RWPE2 (cell line): ENCODE data around the gene NGF.

Experiments
- ATAC-seq: fragments of 200-7000 bp; cut with Tn5 transposase; 3 replicates; pipeline ENCODE4 v1.9.1; 2021; ENCODE audit warnings: low read depth
- DNase-seq: peaks from one replicate; pipeline ENCODE4 v3.0.0-alpha.2; 2020; ENCODE audit warnings: low spot score
- H3K27ac ChIP-seq: fragments of 450-650 bp; 2 replicates; pipeline ENCODE4 v1.5.1; 2017; ENCODE audit warnings: mild to moderate bottlenecking; ENCODE audit not compliant: poor library complexity, severe bottlenecking
- H3K27me3 ChIP-seq: fragments of 250-450 bp; sonication (Bioruptor Pico); 2 replicates; pipeline ENCODE4 v1.5.1; 2021; ENCODE audit warnings: mild to moderate bottlenecking, moderate library complexity; ENCODE audit not compliant: insufficient read depth, poor library complexity, severe bottlenecking
- H3K36me3 ChIP-seq: fragments of 250-450 bp; sonication (Bioruptor Pico); 2 replicates; pipeline ENCODE4 v1.5.1; 2020; ENCODE audit warnings: low read depth, mild to moderate bottlenecking, moderate library complexity
- H3K4me1 ChIP-seq: fragments of 250-450 bp; sonication (Bioruptor Pico); 2 replicates; pipeline ENCODE4 v1.5.1; 2021; ENCODE audit warnings: mild to moderate bottlenecking, moderate library complexity; ENCODE audit not compliant: insufficient read depth, poor library complexity, severe bottlenecking
- H3K4me3 ChIP-seq: fragments of 250-450 bp; sonication (Bioruptor Pico); 2 replicates; pipeline ENCODE4 v1.5.1; 2021; ENCODE audit warnings: mild to moderate bottlenecking, moderate library complexity; ENCODE audit not compliant: severe bottlenecking
- H3K9me3 ChIP-seq: fragments of 250-450 bp; sonication (Bioruptor Pico); 2 replicates; pipeline ENCODE4 v1.5.1; 2021; ENCODE audit warnings: mild to moderate bottlenecking, moderate library complexity; ENCODE audit not compliant: severe bottlenecking
- TF ChIP-seq, protein P1 (sequence below): fragments of 450-650 bp; IDR thresholded peaks from one replicate; pipeline ENCODE4 v1.5.1; 2017; ENCODE audit warnings: mild to moderate bottlenecking, moderate library complexity; ENCODE audit not compliant: poor library complexity, severe bottlenecking

Gene NGF

DNA sequence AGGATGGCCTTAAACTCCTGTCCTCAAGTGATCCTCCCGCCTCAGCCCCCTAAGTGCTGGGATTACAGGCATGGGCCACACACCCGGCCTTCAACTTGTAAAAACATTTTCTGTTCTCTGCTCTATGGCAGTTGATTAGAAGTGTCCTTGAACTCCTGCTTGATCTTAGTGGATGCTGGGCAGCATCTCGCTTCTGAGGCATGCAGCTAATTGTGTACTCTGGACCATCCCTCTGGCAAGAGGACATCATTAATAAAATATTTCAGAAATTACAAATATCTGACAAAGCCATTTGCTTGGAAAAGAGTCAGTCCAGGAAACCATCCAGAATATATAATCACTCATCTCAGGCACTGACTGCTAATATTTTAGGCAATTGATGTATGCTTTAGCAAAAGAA lies 8.1 kb downstream of the NGF start:
- DNase-seq (no peak), ATAC-seq (peak; percentile 33; the same call in 1 of the 3 replicates)
- no peak overlapping the region for H3K4me3 ChIP-seq
- no peaks in the 10 kb centered on the region for H3K36me3 ChIP-seq
- H3K27ac ChIP-seq = peak overlapping the region; percentile 22
- H3K4me1 ChIP-seq = peaks cover 23% of the 10 kb centered on the region
- TF ChIP-seq, protein P1, sequence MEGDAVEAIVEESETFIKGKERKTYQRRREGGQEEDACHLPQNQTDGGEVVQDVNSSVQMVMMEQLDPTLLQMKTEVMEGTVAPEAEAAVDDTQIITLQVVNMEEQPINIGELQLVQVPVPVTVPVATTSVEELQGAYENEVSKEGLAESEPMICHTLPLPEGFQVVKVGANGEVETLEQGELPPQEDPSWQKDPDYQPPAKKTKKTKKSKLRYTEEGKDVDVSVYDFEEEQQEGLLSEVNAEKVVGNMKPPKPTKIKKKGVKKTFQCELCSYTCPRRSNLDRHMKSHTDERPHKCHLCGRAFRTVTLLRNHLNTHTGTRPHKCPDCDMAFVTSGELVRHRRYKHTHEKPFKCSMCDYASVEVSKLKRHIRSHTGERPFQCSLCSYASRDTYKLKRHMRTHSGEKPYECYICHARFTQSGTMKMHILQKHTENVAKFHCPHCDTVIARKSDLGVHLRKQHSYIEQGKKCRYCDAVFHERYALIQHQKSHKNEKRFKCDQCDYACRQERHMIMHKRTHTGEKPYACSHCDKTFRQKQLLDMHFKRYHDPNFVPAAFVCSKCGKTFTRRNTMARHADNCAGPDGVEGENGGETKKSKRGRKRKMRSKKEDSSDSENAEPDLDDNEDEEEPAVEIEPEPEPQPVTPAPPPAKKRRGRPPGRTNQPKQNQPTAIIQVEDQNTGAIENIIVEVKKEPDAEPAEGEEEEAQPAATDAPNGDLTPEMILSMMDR = no peak
- H3K27me3 ChIP-seq = no peaks in the 10 kb centered on the region
- H3K9me3 ChIP-seq = no peaks in the 10 kb centered on the region

DNA sequence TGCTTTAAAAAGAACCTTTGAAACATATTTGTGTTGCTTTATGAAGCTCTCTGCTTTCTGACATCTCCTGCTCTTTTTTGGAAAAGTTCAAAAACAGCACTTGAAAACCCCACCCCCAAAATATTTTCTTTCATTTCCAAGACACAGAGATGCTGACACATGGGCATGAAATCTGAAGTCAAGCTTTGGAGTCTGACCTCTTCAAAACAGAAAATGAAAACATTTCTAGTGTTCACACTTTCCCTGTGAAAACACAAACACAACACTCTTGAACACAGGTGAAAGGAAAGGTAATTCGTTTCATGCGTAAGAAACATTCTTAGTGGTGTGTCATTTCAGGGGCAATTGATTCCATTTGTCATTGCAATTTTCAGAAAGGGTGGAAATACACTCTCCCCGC lies 10.8 kb downstream of the NGF start:
- Histone ChIP-seq H3K27ac (no peak overlapping the region), H3K27me3 (no peaks in the 10 kb centered on the region), H3K9me3 (no peaks in the 10 kb centered on the region), H3K4me1 (peaks cover 27% of the 10 kb centered on the region), H3K4me3 (no peak overlapping the region), H3K36me3 (no peaks in the 10 kb centered on the region)
- DNase-seq (no peak), ATAC-seq (no peak)
- TF ChIP-seq, protein P1 = no peak

DNA sequence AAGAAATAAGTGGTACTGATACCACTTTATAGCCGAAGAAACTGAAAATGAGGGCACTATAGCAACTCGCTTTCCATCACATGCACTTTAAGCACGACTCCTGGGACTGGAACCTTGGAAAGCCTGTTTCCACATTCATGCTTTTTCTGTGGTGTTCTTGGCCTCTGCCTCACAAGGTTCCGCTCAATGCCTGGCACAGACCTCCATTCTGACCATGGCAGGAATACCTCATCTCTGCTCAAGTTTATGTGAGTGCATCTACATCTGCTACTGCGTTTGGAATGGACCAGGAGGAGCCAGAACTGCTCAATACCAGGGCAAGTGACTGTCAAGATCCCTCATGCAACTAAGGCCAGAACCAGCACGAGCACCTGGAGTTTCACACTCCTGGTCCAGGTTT lies 11.6 kb downstream of the NGF start:
- Histone ChIP-seq H3K36me3 (no peaks in the 10 kb centered on the region), H3K27ac (no peak overlapping the region), H3K4me3 (no peak overlapping the region), H3K27me3 (no peaks in the 10 kb centered on the region), H3K4me1 (peaks cover 27% of the 10 kb centered on the region), H3K9me3 (no peaks in the 10 kb centered on the region)
- TF ChIP-seq, protein P1 = no peak
- DNase-seq (no peak), ATAC-seq (no peak)

DNA sequence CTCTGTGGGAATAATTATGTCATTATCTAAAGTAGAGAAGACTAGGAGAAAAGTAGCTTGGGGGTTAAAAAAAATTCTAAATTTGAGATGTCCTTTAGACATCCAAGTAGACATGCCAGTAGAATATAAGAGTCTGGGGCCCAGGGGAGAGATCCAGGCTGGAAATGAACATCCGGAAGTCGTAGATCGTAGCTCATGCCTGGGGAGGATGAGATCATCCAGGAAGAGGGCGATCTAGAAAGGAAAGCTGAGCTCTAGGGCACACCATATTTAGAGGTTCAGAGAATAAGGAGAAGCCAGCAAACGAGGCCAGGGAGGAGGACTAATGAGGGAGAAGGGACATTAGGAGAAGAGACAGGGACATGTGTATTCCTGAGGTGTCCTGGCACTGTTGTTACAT lies 12.2 kb downstream of the NGF start:
- H3K9me3 ChIP-seq = no peaks in the 10 kb centered on the region
- no peaks in the 10 kb centered on the region for H3K27me3 ChIP-seq
- no peak for DNase-seq
- no peaks in the 10 kb centered on the region for H3K36me3 ChIP-seq
- H3K4me1 ChIP-seq = peaks cover 26% of the 10 kb centered on the region
- TF ChIP-seq, protein P1 = no peak
- no peak for ATAC-seq
- H3K4me3 ChIP-seq = no peak overlapping the region
- no peak overlapping the region for H3K27ac ChIP-seq

DNA sequence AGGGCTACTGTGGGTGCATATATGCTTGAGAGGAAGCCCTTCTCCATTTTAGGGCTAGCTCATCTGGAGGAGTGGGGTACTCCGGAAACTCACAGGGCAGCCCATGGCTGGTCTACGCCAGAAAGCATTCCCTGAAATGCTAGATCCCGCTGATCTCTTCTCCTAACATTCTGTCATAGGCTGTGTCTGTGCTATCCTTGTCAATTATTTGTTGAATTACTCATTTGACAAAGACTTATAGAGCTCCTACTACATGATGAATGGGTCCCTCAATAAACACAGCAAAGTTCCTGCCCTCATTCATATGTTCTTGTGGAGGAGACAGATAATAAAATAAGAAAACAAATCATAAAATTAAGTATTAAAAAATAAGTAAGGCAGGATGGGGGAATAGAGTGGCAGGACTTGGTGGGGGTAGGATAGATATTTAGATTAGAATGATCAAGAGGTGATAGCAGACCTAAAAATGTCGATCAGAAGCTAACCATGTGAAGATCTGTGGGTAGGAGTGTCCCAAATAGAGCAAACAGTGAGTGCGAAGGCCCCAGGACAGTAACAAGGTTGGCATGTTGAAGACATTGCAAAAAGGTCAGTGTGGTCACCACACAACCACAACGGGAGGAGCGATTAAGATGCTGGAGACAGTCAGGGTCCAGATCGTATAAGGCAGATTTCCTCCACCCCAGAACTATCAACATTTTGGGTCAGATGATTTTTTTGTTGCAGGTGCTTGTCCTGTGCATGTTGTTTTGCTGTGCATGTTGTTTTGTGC lies 13.2 kb downstream of the NGF start:
- DNase-seq (no peak), ATAC-seq (no peak)
- Histone ChIP-seq H3K27ac (no peak overlapping the region), H3K36me3 (no peaks in the 10 kb centered on the region), H3K4me3 (no peak overlapping the region), H3K9me3 (no peaks in the 10 kb centered on the region), H3K27me3 (no peaks in the 10 kb centered on the region), H3K4me1 (peaks cover 25% of the 10 kb centered on the region)
- TF ChIP-seq, protein P1 = no peak
